ENCODE data around the gene TRIM54. TPM values are rescaled to one million over a fixed set of nuclear protein-coding genes. Genes with fewer than 3 reads are reported as not detected.
A peak's percentile ranks its signal among the peaks of the same experiment; 100 is the strongest.

Gene TRIM54
- total RNA-seq, 1 experiment from 2014 or later, result 3.3 TPM

GRCh38 chr2:27356382-27357181 lies 74.4 kb downstream of the TRIM54 start, which contains the start of gene GTF3C2 (continued):
- TF ChIP-seq SP1 (CRISPR knock-in tag; conservative IDR thresholded peaks at IDR 0.05) (peak; percentile 85), CBFB (CRISPR knock-in tag; IDR thresholded peaks at IDR 0.05; ENCODE audit: low read depth) (peak; percentile 95; the same call in 1 of the 2 replicates), SMAD4 (CRISPR knock-in tag; IDR thresholded peaks at IDR 0.05) (0 out of 2 replicates have a peak, but pooled peaks have one; percentile 47), ZNF232 (CRISPR knock-in tag; IDR thresholded peaks at IDR 0.05) (peak; percentile 47; the same call in 1 of the 2 replicates), USF1 (CRISPR knock-in tag; IDR thresholded peaks at IDR 0.05) (peak; percentile 68), JUN (CRISPR knock-in tag; IDR thresholded peaks at IDR 0.05) (peak; percentile 43; the same call in 1 of the 2 replicates)

Other genes starting within 250 kb of the TRIM54 start
- 46.4 to 57.1 TPM (median 48.9 TPM) in 3 replicates for gene TMEM214, start 249.5 kb upstream of the TRIM54 start, total RNA-seq (2021)
- gene AGBL5, start 230.8 kb upstream of the TRIM54 start, total RNA-seq (2021), result 43.0 to 57.1 TPM (median 55.6 TPM) in 3 replicates
- gene OST4, start 210.8 kb upstream of the TRIM54 start, total RNA-seq (2021), result 210 to 239 TPM (median 226 TPM) in 3 replicates
- 3.0 to 4.0 TPM (median 3.5 TPM) in 3 replicates for gene EMILIN1, start 203.8 kb upstream of the TRIM54 start, total RNA-seq (2021)
- gene KHK, start 195.7 kb upstream of the TRIM54 start, total RNA-seq (2021), result 15.5 to 17.4 TPM (median 17.4 TPM) in 3 replicates
- gene CGREF1, start 163.3 kb upstream of the TRIM54 start, total RNA-seq (2021), result 3.5 to 4.0 TPM (median 3.8 TPM) in 3 replicates
- 0.31 to 0.62 TPM (median 0.53 TPM) in 3 replicates for gene ABHD1, start 158.6 kb upstream of the TRIM54 start, total RNA-seq (2021)
- gene PREB, start 147.8 kb upstream of the TRIM54 start, total RNA-seq (2021), result 56.7 to 69.2 TPM (median 56.7 TPM) in 3 replicates
- gene PRR30, start 143.0 kb upstream of the TRIM54 start, total RNA-seq (2021), result not detected in 3 replicates
- 0.05 to 0.14 TPM (median 0.13 TPM) in 3 replicates for gene TCF23, start 133.4 kb upstream of the TRIM54 start, total RNA-seq (2021)
- 97.2 to 115 TPM (median 109 TPM) in 3 replicates for gene ATRAID, start 70.4 kb upstream of the TRIM54 start, total RNA-seq (2021)
- 80.8 to 111 TPM (median 86.4 TPM) in 3 replicates for gene SLC5A6, start 70.2 kb upstream of the TRIM54 start, total RNA-seq (2021)
- 145 to 178 TPM (median 150 TPM) in 3 replicates for gene CAD, start 65.1 kb upstream of the TRIM54 start, total RNA-seq (2021)
- gene SLC30A3, start 19.4 kb upstream of the TRIM54 start, total RNA-seq (2021), result 8.0 to 8.9 TPM (median 8.1 TPM) in 3 replicates
- gene DNAJC5G, start 7.0 kb upstream of the TRIM54 start, total RNA-seq (2021), result 0.18 to 0.44 TPM (median 0.34 TPM) in 3 replicates
- gene UCN, start 26.0 kb downstream of the TRIM54 start, total RNA-seq (2021), result 0.68 to 1.2 TPM (median 0.71 TPM) in 3 replicates
- 51.5 to 60.4 TPM (median 59.3 TPM) in 3 replicates for gene MPV17, start 40.7 kb downstream of the TRIM54 start, total RNA-seq (2021)
- gene GTF3C2, start 74.3 kb downstream of the TRIM54 start, total RNA-seq (2021), result 103 to 123 TPM (median 107 TPM) in 3 replicates
- gene EIF2B4, start 87.9 kb downstream of the TRIM54 start, total RNA-seq (2021), result 46.6 to 53.6 TPM (median 49.1 TPM) in 3 replicates
- gene SNX17, start 88.2 kb downstream of the TRIM54 start, total RNA-seq (2021), result 72.5 to 75.3 TPM (median 74.7 TPM) in 3 replicates
- 23.6 to 27.4 TPM (median 24.5 TPM) in 3 replicates for gene ZNF513, start 98.3 kb downstream of the TRIM54 start, total RNA-seq (2021)
- gene PPM1G, start 127.2 kb downstream of the TRIM54 start, total RNA-seq (2021), result 140 to 193 TPM (median 147 TPM) in 3 replicates
- gene NRBP1, start 146.2 kb downstream of the TRIM54 start, total RNA-seq (2021), result 108 to 110 TPM (median 108 TPM) in 3 replicates
- gene KRTCAP3, start 160.0 kb downstream of the TRIM54 start, total RNA-seq (2021), result 41.9 to 50.0 TPM (median 49.2 TPM) in 3 replicates
- gene IFT172, start 207.3 kb downstream of the TRIM54 start, total RNA-seq (2021), result 19.8 to 25.3 TPM (median 22.7 TPM) in 3 replicates
- gene FNDC4, start 212.8 kb downstream of the TRIM54 start, total RNA-seq (2021), result 12.5 to 14.1 TPM (median 13.0 TPM) in 3 replicates
- 0.64 to 1.1 TPM (median 0.72 TPM) in 3 replicates for gene GCKR, start 214.4 kb downstream of the TRIM54 start, total RNA-seq (2021)